ENCODE data around the gene GLIS2. TPM values are rescaled to one million over a fixed set of nuclear protein-coding genes. Genes with fewer than 3 reads are reported as not detected.

GLIS2 gene
- total RNA-seq, 1 experiment from 2014 or later, result 23.0 TPM

GRCh38 chr16:4336701-4337539 lies 21.1 kb downstream of the GLIS2 start (continued):
- TF ChIP-seq CTCF (IDR thresholded peaks at IDR 0.05) (no peak), CBFB (CRISPR knock-in tag; IDR thresholded peaks at IDR 0.05; ENCODE audit: low read depth) (no peak), ZNF317 (CRISPR knock-in tag; IDR thresholded peaks at IDR 0.05; ENCODE audit: borderline replicate concordance, low read depth) (no peak), ATF3 (CRISPR knock-in tag; conservative IDR thresholded peaks at IDR 0.05) (no peak), ZNF263 (CRISPR knock-in tag; IDR thresholded peaks at IDR 0.05; ENCODE audit: low read depth) (no peak), FOXP1 (CRISPR knock-in tag; IDR thresholded peaks at IDR 0.05; ENCODE audit: borderline replicate concordance) (no peak), ZNF512 (CRISPR knock-in tag; IDR thresholded peaks at IDR 0.05; ENCODE audit: borderline replicate concordance) (no peak), SP1 (CRISPR knock-in tag; conservative IDR thresholded peaks at IDR 0.05) (no peak), NFATC4 (CRISPR knock-in tag; IDR thresholded peaks at IDR 0.05) (no peak), TEAD1 (CRISPR knock-in tag; IDR thresholded peaks at IDR 0.05) (no peak), IRF2 (CRISPR knock-in tag; IDR thresholded peaks at IDR 0.05; ENCODE audit: borderline replicate concordance, low read depth) (no peak)
- TF ChIP-seq, protein P1, sequence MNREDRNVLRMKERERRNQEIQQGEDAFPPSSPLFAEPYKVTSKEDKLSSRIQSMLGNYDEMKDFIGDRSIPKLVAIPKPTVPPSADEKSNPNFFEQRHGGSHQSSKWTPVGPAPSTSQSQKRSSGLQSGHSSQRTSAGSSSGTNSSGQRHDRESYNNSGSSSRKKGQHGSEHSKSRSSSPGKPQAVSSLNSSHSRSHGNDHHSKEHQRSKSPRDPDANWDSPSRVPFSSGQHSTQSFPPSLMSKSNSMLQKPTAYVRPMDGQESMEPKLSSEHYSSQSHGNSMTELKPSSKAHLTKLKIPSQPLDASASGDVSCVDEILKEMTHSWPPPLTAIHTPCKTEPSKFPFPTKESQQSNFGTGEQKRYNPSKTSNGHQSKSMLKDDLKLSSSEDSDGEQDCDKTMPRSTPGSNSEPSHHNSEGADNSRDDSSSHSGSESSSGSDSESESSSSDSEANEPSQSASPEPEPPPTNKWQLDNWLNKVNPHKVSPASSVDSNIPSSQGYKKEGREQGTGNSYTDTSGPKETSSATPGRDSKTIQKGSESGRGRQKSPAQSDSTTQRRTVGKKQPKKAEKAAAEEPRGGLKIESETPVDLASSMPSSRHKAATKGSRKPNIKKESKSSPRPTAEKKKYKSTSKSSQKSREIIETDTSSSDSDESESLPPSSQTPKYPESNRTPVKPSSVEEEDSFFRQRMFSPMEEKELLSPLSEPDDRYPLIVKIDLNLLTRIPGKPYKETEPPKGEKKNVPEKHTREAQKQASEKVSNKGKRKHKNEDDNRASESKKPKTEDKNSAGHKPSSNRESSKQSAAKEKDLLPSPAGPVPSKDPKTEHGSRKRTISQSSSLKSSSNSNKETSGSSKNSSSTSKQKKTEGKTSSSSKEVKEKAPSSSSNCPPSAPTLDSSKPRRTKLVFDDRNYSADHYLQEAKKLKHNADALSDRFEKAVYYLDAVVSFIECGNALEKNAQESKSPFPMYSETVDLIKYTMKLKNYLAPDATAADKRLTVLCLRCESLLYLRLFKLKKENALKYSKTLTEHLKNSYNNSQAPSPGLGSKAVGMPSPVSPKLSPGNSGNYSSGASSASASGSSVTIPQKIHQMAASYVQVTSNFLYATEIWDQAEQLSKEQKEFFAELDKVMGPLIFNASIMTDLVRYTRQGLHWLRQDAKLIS (CRISPR knock-in tag; IDR thresholded peaks at IDR 0.05; ENCODE audit: borderline replicate concordance), result no peak
- TF ChIP-seq, protein P2, sequence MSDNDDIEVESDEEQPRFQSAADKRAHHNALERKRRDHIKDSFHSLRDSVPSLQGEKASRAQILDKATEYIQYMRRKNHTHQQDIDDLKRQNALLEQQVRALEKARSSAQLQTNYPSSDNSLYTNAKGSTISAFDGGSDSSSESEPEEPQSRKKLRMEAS (CRISPR knock-in tag; IDR thresholded peaks at IDR 0.05), result no peak

DNA sequence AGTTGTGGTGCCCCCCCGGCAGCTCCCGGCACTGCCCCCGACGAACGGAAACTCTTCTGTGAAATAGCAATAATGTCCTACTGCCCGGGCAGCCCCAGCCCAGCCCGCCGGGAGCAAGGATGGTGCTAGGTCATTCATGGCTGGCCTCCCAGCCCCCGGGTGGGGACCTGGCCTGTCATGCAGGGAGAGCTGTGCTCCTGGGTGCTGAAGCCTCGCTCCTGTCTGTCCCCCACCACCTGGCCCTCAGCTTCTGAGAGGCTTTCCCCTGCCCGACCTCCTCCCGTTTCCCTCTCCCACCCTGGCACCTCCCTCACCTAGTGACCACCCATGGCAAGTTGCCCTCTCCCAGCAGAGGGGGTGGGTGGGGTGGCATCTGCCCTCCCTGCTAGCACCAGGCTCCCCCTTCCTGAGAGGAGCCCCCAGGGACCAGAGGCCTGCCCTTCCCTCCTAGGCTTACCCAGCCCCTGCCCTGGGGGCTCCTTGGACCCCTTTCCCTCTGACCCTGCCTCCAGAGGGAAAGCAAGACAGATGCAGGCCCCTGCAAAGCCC lies 21.7 kb downstream of the GLIS2 start:
- Mint-ChIP-seq H3K36me3 (peaks cover 6% of the 10 kb centered on the region), H3K9me3 (no peaks in the 10 kb centered on the region), H3K4me3 (no peak overlapping the region), H3K27me3 (ENCODE audit: low read depth) (no peaks in the 10 kb centered on the region), H3K4me1 (no peaks in the 10 kb centered on the region), H3K27ac (no peak overlapping the region)
- POLR2A ChIA-PET, result no interaction called here
- ATAC-seq, result no peak
- CTCF ChIA-PET, result interaction anchor here (0.6 to 6.3 kb wide), 12 partner anchors 7 to 83 kb away, joined by 3 to 44 read pairs (median 6); partner anchors contain the start of gene PAM16
- no peak for DNase-seq (ENCODE audit: low spot score)
- TF ChIP-seq E2F4 (CRISPR knock-in tag; IDR thresholded peaks at IDR 0.05; ENCODE audit: borderline replicate concordance, low read depth), result 0 out of 2 replicates have a peak, but pooled peaks have one; percentile 25
- TF ChIP-seq, protein P3, sequence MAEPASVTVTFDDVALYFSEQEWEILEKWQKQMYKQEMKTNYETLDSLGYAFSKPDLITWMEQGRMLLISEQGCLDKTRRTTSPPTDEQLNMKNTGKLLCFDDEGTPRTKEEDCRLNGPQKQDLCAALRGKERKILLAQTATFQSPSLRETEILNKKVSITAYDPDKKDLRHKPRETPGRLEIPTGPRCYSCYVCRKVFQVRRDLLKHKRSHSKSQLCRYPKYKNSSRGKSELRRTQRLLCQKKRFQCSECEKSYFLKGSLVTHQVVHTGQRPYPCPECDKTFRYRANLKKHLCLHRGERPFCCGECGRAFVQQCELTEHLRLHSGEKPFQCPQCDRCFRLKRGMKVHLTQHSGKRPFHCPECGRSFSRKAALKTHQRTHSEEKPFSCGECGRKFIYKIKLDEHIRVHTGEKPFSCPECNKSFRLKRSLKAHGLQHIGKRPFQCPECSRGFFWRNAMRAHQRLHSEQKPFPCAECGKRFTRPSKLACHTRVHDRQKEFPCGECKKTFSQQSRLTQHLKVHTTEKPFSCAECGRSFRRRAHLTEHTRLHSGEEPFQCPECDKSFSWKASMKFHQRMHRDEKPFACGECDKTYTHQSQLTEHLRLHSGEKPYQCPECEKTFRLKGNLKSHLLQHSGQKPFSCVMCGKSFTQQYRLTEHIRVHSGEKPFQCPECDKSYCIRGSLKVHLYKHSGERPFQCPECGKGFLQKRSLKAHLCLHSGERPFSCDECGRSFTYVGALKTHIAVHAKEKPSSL (CRISPR knock-in tag; conservative IDR thresholded peaks at IDR 0.05), result no peak
